Adipose tissue (tissue), 3 donors: ENCODE data around the gene INKA2. TPM values are rescaled to one million over a fixed set of nuclear protein-coding genes. Genes with fewer than 3 reads are reported as not detected.
"Not testable (repeated sequence)": the region's sequence is repeated elsewhere in the genome, so short reads cannot be mapped to it uniquely, and the experiment has no call there.

Experiments used
- H3K27ac ChIP-seq: one replicate; pipeline ENCODE4 v1.5.1; 2013; ENCODE audit warnings: low read depth, low read length
- WGBS, 3 donors: extraction: QIAGEN DNeasy Blood & Tissue Kit; methylation state at CpG; one replicate each; pipeline ENCODE4 v1.1.7; 2013; 5-methylcytosine and 5-hydroxymethylcytosine counted together
- polyA plus RNA-seq, 3 donors: library from polyadenylated mRNA; stranded (reverse); fragments of 200-250 nt; gene quantifications; one replicate each; pipeline ENCODE4 v1.2.3, GENCODE V29; 2013
- donor health status: healthy with polysubstance abuse.
- donor health status: Bipolar disorder and iron deficiency.
- donor health status: healthy.

The INKA2 gene
- polyA plus RNA-seq, 3 donors: 0.66 to 6.3 (median 4.3) TPM

GRCh38 chr1:111754984-111755330, 15.8 kb upstream of the INKA2 start:
- 0 to 1% (median 0%) methylated on average over 12 of the region's 12 CpGs for WGBS, 3 donors
- H3K27ac ChIP-seq: no peak overlapping the region

GRCh38 chr1:111751906-111752575, 12.8 kb upstream of the INKA2 start:
- 43 to 52% (median 47%) methylated on average over 2 of the region's 2 CpGs for WGBS, 3 donors
- no peak overlapping the region for H3K27ac ChIP-seq

GRCh38 chr1:111750856-111751255, 11.7 kb upstream of the INKA2 start:
- no peak overlapping the region for H3K27ac ChIP-seq
- 76 to 88% (median 85%) methylated on average over 2 of the region's 2 CpGs for WGBS, 3 donors

GRCh38 chr1:111749628-111750027, 10.4 kb upstream of the INKA2 start:
- 76 to 94% (median 92%) methylated on average over 3 of the region's 3 CpGs for WGBS, 3 donors
- H3K27ac ChIP-seq: no peak overlapping the region

GRCh38 chr1:111747947-111748346, 8.8 kb upstream of the INKA2 start:
- H3K27ac ChIP-seq: no peak overlapping the region
- 76 to 91% (median 78%) methylated on average over 4 of the region's 4 CpGs for WGBS, 3 donors

- 35 to 42% (median 40%) methylated on average over 3 of the region's 3 CpGs for WGBS, 3 donors
- H3K27ac ChIP-seq: no peak overlapping the region
These were observed 8.1 kb upstream of the INKA2 start for GRCh38 chr1:111747282-111747734.

- no peak overlapping the region for H3K27ac ChIP-seq
- 67 to 86% (median 78%) methylated on average over 2 of the region's 2 CpGs for WGBS, 3 donors
These were observed 7.4 kb upstream of the INKA2 start for GRCh38 chr1:111746614-111746999.

- 88 to 96% (median 95%) methylated on average over 9 of the region's 9 CpGs for WGBS, 3 donors
- no peak overlapping the region for H3K27ac ChIP-seq
These were observed 6.7 kb upstream of the INKA2 start for GRCh38 chr1:111745675-111746613.

GRCh38 chr1:111743679-111744101, 4.5 kb upstream of the INKA2 start:
- 43 to 71% (median 48%) methylated on average over 3 of the region's 3 CpGs for WGBS, 3 donors
- H3K27ac ChIP-seq: no peak overlapping the region

GRCh38 chr1:111742938-111743549, 3.8 kb upstream of the INKA2 start:
- H3K27ac ChIP-seq: no peak overlapping the region
- 74 to 83% (median 76%) methylated on average over 5 of the region's 5 CpGs for WGBS, 3 donors

GRCh38 chr1:111742292-111742691, 3.1 kb upstream of the INKA2 start:
- 92 to 97% (median 97%) methylated on average over 14 of the region's 14 CpGs for WGBS, 3 donors
- not testable (repeated sequence) for H3K27ac ChIP-seq

GRCh38 chr1:111739925-111740765, 950 bp upstream of the INKA2 start:
- H3K27ac ChIP-seq: no peak overlapping the region
- WGBS, 3 donors: 1 to 2% (median 1%) methylated on average over 62 to 63 of the region's 63 CpGs

- 0 to 1% (median 1%) methylated on average over 53 to 61 of the region's 61 CpGs for WGBS, 3 donors
- peak overlapping the region; percentile 68 for H3K27ac ChIP-seq
These were observed 580 bp downstream of the INKA2 start for GRCh38 chr1:111738436-111739193.

GRCh38 chr1:111738133-111738435, 1.1 kb downstream of the INKA2 start:
- H3K27ac ChIP-seq: no peak overlapping the region
- 12 to 26% (median 20%) methylated on average over 7 to 9 of the region's 9 CpGs for WGBS, 3 donors

GRCh38 chr1:111737216-111738132, 1.7 kb downstream of the INKA2 start:
- WGBS, 3 donors: 38 to 64% (median 40%) methylated on average over 8 of the region's 8 CpGs
- H3K27ac ChIP-seq: no peak overlapping the region

GRCh38 chr1:111736548-111737215, 2.5 kb downstream of the INKA2 start:
- WGBS, 3 donors: 41 to 74% (median 49%) methylated on average over 4 of the region's 4 CpGs
- H3K27ac ChIP-seq: no peak overlapping the region
